HepG2 (cell line): ENCODE measurements around the gene BET1. TPM values are rescaled to one million over a fixed set of nuclear protein-coding genes. Genes with fewer than 3 reads are reported as not detected.

Source experiments
- ATAC-seq: fragments of 200-7000 bp; cut with Tn5 transposase; 3 replicates; pipeline ENCODE4 v1.9.1; 2020; ENCODE audit warnings: mild to moderate bottlenecking, moderate library complexity
- BruUV-seq: library from RNA; stranded (reverse); fragments of 400-500 nt; replicated peaks from 2 replicates; lab custom pipeline; 2021; lab: Mats Ljungman, UMichigan
- CTCF ChIA-PET: fragments of 300-600 bp; formaldehyde crosslinking; extraction: SDS; loops from one replicate; lab custom pipeline; 2021; ENCODE audit warnings: low total read pairs, inconsistent platforms, low intra/inter-chr PET ratio; lab: Yijun Ruan, JAX
- POLR2A ChIA-PET: fragments of 350-600 bp; sonication (Branson Sonifier 250); formaldehyde crosslinking; loops from one replicate; lab custom pipeline; 2020; ENCODE audit warnings: antibody characterized with exemption, inconsistent platforms; lab: Yijun Ruan, JAX
- DNase-seq: peaks from one replicate; pipeline ENCODE4 v3.0.0-alpha.2; 2015; ENCODE audit warnings: low spot score
- FAIRE-seq: peaks from 3 replicates; lab custom pipeline; 2011; peaks lifted over from hg19 to GRCh38; lab: Jason Lieb, UNC
- H2AFZ ChIP-seq: one replicate; pipeline ENCODE4 v1.6.1; 2011; ENCODE audit warnings: low read length, inconsistent platforms
- H3K27ac ChIP-seq: fragments of 300-600 bp; 3 replicates; pipeline ENCODE4 v1.8.0; 2011; ENCODE audit warnings: mixed run types, mild to moderate bottlenecking, mixed read lengths, low read length, inconsistent platforms; ENCODE audit not compliant: insufficient read depth; ENCODE audit errors: extremely low read length
- H3K27me3 ChIP-seq, 2 experiments: fragments of 200-600 bp in 1 of 2; 2 replicates in 1 of 2; 3 replicates in 1 of 2; pipeline versions ENCODE4 v1.6.0 to v1.8.0; 2011; ENCODE audit warnings: low read length in 2 of 2, mild to moderate bottlenecking in 2 of 2, moderate library complexity in 2 of 2, inconsistent platforms in 1 of 2; ENCODE audit not compliant: insufficient read depth in 2 of 2, control insufficient read depth in 1 of 2
- H3K36me3 ChIP-seq, 2 experiments: fragments of 200-600 bp in 1 of 2; replicated peaks in 1 of 2; 2 replicates in 1 of 2; 3 replicates in 1 of 2; pipeline versions ENCODE4 v1.5.1 to v1.8.0; 2011; ENCODE audit warnings: low read length in 2 of 2, inconsistent platforms in 1 of 2; ENCODE audit not compliant: insufficient read depth in 2 of 2, control insufficient read depth in 1 of 2
- H3K4me1 ChIP-seq: 2 replicates; pipeline ENCODE4 v1.5.1; 2012; ENCODE audit warnings: low read length, inconsistent platforms; ENCODE audit not compliant: insufficient read depth
- H3K4me2 ChIP-seq: 2 replicates; pipeline ENCODE4 v1.6.0; 2011; ENCODE audit warnings: low read depth, low read length, inconsistent platforms
- H3K4me3 ChIP-seq, 3 experiments: fragments of 200-600 bp in 1 of 3; sonication (generic), shearing (Covaris generic) in 1 of 3; replicated peaks in 1 of 3; 2 replicates each; pipeline ENCODE4 v1.5.1; 2011 to 2016; ENCODE audit warnings: low read length in 3 of 3, inconsistent platforms in 2 of 3, low read depth in 2 of 3, mild to moderate bottlenecking in 2 of 3, control low read depth in 1 of 3, mixed read lengths in 1 of 3; ENCODE audit not compliant: insufficient read depth in 1 of 3
- H3K79me2 ChIP-seq: one replicate; pipeline ENCODE4 v1.6.1; 2011; ENCODE audit warnings: low read length, inconsistent platforms; ENCODE audit not compliant: insufficient read depth
- H3K9ac ChIP-seq: 2 replicates; pipeline ENCODE4 v1.6.0; 2011; ENCODE audit warnings: mild to moderate bottlenecking, low read depth, low read length, inconsistent platforms; ENCODE audit not compliant: insufficient read depth
- H3K9me3 ChIP-seq: 2 replicates; pipeline ENCODE4 v1.5.1; 2012; ENCODE audit warnings: mild to moderate bottlenecking, low read length
- H4K20me1 ChIP-seq: 2 replicates; pipeline ENCODE4 v1.6.0; 2011; ENCODE audit warnings: inconsistent platforms, mild to moderate bottlenecking, low read length, moderate library complexity; ENCODE audit not compliant: insufficient read depth
- KDM5A ChIP-seq: fragments of 200-600 bp; sonication (generic); IDR thresholded peaks from 2 replicates; pipeline ENCODE4 v1.7.0; 2018; ENCODE audit warnings: antibody characterized with exemption, mild to moderate bottlenecking, low read length, borderline replicate concordance
- MXI1 ChIP-seq: IDR thresholded peaks from 3 replicates; pipeline ENCODE4 v1.6.1; 2012; ENCODE audit warnings: low read depth, low read length, inconsistent platforms, borderline replicate concordance
- ZMYM3 ChIP-seq: sonication (generic); formaldehyde crosslinking; IDR thresholded peaks from 2 replicates; pipeline ENCODE4 v1.5.1; 2020; ENCODE audit warnings: mild to moderate bottlenecking, missing genetic modification reagents
- ZNF224 ChIP-seq: sonication (generic); formaldehyde crosslinking; IDR thresholded peaks from 2 replicates; pipeline ENCODE4 v1.5.0; 2020; ENCODE audit warnings: mild to moderate bottlenecking, missing genetic modification reagents
- ZNF296 ChIP-seq: sonication (generic); formaldehyde crosslinking; conservative IDR thresholded peaks from 2 replicates; pipeline ENCODE4 v1.5.0; 2020; ENCODE audit warnings: mild to moderate bottlenecking, missing genetic modification reagents
- WGBS: methylation state at CpG from one replicate; pipeline ENCODE4 v1.1.6; 2017; ENCODE audit warnings: low lambda C conversion rate; 5-methylcytosine and 5-hydroxymethylcytosine counted together
- in situ Hi-C: cut with HindIII; loops from 2 replicates; pipeline ENCODE4 v1.10.0; 2017; ENCODE audit warnings: low pct_unique_long_range_greater_than_20kb; ENCODE audit not compliant: extremely low pct_ligation_motif_present
- intact Hi-C: fragments of 100-400 bp; cut with micrococcal nuclease; formaldehyde crosslinking; loops from one replicate; pipeline ENCODE4 v1.10.0; 2022; ENCODE audit not compliant: unreplicated experiment
- polyA plus RNA-seq, 8 experiments: library from polyadenylated mRNA; depleted of rRNA in 3 of 8; stranded (reverse) in 7 of 8; unstranded in 1 of 8; fragments of >200 nt; fragmentation: Illumina TruSeq in 4 of 8; extraction: Trizol in 4 of 8; gene quantifications; 2 replicates each; pipeline versions ENCODE4 v1.2.1 to v1.2.3, GENCODE V29; 2011 to 2016; ENCODE audit warnings: low read depth in 4 of 8, missing spikeins in 1 of 8, mixed read lengths in 1 of 8; ENCODE audit not compliant: insufficient read depth in 1 of 8
- total RNA-seq, 5 experiments: library from RNA; depleted of rRNA; stranded (reverse); fragments of >200 nt; fragmentation: Illumina TruSeq; extraction: Trizol; gene quantifications; 2 replicates each; pipeline ENCODE4 v1.2.3, GENCODE V29; 2016; ENCODE audit warnings: low read depth in 1 of 5
- TF ChIP-seq, protein P1 (sequence below): sonication (generic); formaldehyde crosslinking; IDR thresholded peaks from 2 replicates; pipeline ENCODE4 v1.4.0; 2020; ENCODE audit warnings: missing genetic modification reagents, low read depth, mild to moderate bottlenecking, borderline replicate concordance
- TF ChIP-seq, protein P2 (sequence below): sonication (generic); IDR thresholded peaks from 2 replicates; pipeline ENCODE4 v1.6.1; 2016; ENCODE audit warnings: low read depth, borderline replicate concordance
- TF ChIP-seq, protein P3 (sequence below): sonication (generic); formaldehyde crosslinking; IDR thresholded peaks from 2 replicates; pipeline ENCODE4 v1.4.0; 2020; ENCODE audit warnings: missing genetic modification reagents
- TF ChIP-seq, protein P4 (sequence below): sonication (generic); formaldehyde crosslinking; IDR thresholded peaks from 2 replicates; pipeline ENCODE4 v1.4.0; 2020; ENCODE audit warnings: missing genetic modification reagents
- TF ChIP-seq, protein P5 (sequence below): sonication (generic); formaldehyde crosslinking; IDR thresholded peaks from 2 replicates; pipeline ENCODE4 v1.4.0; 2020; ENCODE audit warnings: missing genetic modification reagents, mild to moderate bottlenecking, borderline replicate concordance

Gene BET1
- total and polyA plus RNA-seq, 2 of the 13 experiments (the other 11 are each of a cell fraction or from before 2014, with no cell fraction given), result 23.8 to 33.7 TPM

DNA sequence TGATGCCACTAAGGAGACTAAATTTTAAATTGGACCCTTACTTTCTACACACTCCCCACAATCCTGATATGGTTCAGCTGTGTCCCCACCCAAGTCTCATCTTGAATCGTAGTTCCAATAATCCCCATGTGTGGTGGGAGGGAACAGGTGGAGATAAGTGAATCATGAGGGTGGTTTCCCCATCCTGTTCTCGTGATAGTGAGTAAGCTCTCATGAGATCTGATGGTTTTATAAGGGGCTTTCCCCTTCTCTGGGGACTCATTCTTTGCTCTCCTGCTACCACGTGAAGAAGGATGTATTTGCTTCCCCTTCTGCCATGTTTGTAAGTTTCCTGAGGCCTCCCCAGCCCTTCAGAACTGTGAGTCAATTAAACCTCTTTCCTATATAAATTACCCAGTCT is 18.4 kb upstream of the BET1 start:
- FAIRE-seq, result no peak
- no peak overlapping the region for H3K27ac ChIP-seq
- no peaks in the 10 kb centered on the region for H3K36me3 ChIP-seq
- H3K4me1 ChIP-seq, result no peaks in the 10 kb centered on the region
- no peak overlapping the region for H2AFZ ChIP-seq
- H4K20me1 ChIP-seq, result no peaks in the 10 kb centered on the region
- BruUV-seq, result no TSS peak
- in situ Hi-C loops, result no loop called here
- 0% methylated on average over 3 of the region's 3 CpGs for WGBS
- POLR2A ChIA-PET, result no interaction called here
- intact Hi-C loops, result no loop called here
- H3K9ac ChIP-seq, result no peak overlapping the region
- H3K79me2 ChIP-seq, result no peaks in the 10 kb centered on the region
- TF ChIP-seq ZMYM3 (CRISPR knock-in tag) (no peak), ZNF296 (no peak), ZNF224 (CRISPR knock-in tag) (no peak), MXI1 (no peak), KDM5A (no peak)
- TF ChIP-seq, protein P1, sequence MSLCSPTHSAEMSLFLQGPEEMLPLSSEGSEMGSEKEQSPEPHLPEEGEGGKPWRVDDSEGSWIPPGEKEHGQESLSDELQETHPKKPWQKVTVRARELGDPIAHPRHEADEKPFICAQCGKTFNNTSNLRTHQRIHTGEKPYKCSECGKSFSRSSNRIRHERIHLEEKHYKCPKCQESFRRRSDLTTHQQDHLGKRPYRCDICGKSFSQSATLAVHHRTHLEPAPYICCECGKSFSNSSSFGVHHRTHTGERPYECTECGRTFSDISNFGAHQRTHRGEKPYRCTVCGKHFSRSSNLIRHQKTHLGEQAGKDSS (CRISPR knock-in tag), result no peak
- TF ChIP-seq, protein P2, sequence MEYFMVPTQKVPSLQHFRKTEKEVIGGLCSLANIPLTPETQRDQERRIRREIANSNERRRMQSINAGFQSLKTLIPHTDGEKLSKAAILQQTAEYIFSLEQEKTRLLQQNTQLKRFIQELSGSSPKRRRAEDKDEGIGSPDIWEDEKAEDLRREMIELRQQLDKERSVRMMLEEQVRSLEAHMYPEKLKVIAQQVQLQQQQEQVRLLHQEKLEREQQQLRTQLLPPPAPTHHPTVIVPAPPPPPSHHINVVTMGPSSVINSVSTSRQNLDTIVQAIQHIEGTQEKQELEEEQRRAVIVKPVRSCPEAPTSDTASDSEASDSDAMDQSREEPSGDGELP, result no peak
- TF ChIP-seq, protein P3, sequence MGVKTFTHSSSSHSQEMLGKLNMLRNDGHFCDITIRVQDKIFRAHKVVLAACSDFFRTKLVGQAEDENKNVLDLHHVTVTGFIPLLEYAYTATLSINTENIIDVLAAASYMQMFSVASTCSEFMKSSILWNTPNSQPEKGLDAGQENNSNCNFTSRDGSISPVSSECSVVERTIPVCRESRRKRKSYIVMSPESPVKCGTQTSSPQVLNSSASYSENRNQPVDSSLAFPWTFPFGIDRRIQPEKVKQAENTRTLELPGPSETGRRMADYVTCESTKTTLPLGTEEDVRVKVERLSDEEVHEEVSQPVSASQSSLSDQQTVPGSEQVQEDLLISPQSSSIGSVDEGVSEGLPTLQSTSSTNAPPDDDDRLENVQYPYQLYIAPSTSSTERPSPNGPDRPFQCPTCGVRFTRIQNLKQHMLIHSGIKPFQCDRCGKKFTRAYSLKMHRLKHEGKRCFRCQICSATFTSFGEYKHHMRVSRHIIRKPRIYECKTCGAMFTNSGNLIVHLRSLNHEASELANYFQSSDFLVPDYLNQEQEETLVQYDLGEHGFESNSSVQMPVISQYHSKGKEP, result no peak
- TF ChIP-seq, protein P4, sequence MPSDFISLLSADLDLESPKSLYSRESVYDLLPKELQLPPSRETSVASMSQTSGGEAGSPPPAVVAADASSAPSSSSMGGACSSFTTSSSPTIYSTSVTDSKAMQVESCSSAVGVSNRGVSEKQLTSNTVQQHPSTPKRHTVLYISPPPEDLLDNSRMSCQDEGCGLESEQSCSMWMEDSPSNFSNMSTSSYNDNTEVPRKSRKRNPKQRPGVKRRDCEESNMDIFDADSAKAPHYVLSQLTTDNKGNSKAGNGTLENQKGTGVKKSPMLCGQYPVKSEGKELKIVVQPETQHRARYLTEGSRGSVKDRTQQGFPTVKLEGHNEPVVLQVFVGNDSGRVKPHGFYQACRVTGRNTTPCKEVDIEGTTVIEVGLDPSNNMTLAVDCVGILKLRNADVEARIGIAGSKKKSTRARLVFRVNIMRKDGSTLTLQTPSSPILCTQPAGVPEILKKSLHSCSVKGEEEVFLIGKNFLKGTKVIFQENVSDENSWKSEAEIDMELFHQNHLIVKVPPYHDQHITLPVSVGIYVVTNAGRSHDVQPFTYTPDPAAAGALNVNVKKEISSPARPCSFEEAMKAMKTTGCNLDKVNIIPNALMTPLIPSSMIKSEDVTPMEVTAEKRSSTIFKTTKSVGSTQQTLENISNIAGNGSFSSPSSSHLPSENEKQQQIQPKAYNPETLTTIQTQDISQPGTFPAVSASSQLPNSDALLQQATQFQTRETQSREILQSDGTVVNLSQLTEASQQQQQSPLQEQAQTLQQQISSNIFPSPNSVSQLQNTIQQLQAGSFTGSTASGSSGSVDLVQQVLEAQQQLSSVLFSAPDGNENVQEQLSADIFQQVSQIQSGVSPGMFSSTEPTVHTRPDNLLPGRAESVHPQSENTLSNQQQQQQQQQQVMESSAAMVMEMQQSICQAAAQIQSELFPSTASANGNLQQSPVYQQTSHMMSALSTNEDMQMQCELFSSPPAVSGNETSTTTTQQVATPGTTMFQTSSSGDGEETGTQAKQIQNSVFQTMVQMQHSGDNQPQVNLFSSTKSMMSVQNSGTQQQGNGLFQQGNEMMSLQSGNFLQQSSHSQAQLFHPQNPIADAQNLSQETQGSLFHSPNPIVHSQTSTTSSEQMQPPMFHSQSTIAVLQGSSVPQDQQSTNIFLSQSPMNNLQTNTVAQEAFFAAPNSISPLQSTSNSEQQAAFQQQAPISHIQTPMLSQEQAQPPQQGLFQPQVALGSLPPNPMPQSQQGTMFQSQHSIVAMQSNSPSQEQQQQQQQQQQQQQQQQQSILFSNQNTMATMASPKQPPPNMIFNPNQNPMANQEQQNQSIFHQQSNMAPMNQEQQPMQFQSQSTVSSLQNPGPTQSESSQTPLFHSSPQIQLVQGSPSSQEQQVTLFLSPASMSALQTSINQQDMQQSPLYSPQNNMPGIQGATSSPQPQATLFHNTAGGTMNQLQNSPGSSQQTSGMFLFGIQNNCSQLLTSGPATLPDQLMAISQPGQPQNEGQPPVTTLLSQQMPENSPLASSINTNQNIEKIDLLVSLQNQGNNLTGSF (CRISPR knock-in tag), result no peak
- TF ChIP-seq, protein P5, sequence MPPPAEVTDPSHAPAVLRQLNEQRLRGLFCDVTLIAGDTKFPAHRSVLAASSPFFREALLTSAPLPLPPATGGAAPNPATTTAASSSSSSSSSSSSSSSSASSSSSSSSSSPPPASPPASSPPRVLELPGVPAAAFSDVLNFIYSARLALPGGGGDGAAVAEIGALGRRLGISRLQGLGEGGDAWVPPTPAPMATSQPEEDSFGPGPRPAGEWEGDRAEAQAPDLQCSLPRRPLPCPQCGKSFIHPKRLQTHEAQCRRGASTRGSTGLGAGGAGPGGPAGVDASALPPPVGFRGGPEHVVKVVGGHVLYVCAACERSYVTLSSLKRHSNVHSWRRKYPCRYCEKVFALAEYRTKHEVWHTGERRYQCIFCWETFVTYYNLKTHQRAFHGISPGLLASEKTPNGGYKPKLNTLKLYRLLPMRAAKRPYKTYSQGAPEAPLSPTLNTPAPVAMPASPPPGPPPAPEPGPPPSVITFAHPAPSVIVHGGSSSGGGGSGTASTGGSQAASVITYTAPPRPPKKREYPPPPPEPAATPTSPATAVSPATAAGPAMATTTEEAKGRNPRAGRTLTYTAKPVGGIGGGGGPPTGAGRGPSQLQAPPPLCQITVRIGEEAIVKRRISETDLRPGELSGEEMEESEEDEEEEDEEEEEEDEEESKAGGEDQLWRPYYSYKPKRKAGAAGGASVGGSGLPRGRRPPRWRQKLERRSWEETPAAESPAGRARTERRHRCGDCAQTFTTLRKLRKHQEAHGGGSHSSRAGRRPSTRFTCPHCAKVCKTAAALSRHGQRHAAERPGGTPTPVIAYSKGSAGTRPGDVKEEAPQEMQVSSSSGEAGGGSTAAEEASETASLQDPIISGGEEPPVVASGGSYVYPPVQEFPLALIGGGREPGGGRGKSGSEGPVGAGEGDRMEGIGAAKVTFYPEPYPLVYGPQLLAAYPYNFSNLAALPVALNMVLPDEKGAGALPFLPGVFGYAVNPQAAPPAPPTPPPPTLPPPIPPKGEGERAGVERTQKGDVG, result no peak
- TF ChIP-seq, all 625 proteins: peak for 0
- Histone ChIP-seq H3K9me3 (no peaks in the 10 kb centered on the region), H3K4me3 (no peak overlapping the region), H3K4me2 (no peak overlapping the region), H3K27me3 (no peaks in the 10 kb centered on the region)
- DNase-seq (no peak), ATAC-seq (no peak)
- CTCF ChIA-PET, result no interaction called here
